Kidney tubule cell (primary cell): Measurements from ENCODE around the gene MUL1.
A peak's percentile ranks its signal among the peaks of the same experiment; 100 is the strongest.
"Not testable (repeated sequence)": the region's sequence is repeated elsewhere in the genome, so short reads cannot be mapped to it uniquely, and the experiment has no call there.

Source experiments
- DNase-seq: peaks from one replicate; pipeline ENCODE4 v3.0.0-alpha.2; 2018; ENCODE audit warnings: low spot score

Gene MUL1

DNA sequence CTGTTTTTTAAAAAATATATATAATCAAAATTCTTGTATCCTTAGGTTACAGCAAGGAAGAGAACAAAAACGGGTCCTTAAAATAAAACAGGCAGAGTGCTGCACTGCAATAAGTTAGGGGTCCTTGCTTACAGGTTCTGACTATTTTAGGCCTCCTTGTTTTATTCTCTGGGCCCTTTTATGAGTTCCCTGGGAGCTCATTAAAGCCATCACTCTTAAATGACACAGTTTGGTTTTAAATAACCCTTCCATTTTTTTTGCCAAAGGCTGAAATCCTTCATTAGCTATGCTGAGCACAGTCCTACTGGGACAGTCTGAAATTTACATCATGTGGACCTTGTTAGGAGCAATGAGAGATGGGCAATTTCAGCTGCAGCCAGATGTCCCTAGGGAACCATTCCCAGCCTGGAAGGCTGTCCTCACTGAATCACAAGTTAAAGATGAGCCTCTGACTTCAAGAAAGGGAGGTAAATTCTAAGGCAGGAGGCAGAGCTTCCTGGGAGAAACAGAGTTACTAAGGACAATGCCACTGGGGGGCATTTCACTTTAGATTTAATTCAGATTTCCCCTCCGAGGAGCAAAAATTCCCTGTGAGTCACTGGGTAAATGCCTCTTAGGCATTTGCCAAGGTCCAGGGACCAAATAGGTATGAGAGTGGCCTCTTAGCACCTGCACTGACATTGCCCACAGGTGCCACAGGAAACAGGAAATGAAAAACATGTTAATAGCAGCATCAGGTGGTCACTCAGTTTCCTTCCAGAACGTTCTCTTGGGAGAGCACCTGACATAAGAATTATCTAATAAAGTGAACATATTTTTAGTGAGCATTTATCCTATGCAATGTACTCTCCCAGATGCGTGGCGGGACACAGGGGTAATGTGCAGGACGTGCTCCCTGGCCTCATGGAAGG is 3.8 kb upstream of the MUL1 start:
- DNase-seq, result peak; percentile 78

DNA sequence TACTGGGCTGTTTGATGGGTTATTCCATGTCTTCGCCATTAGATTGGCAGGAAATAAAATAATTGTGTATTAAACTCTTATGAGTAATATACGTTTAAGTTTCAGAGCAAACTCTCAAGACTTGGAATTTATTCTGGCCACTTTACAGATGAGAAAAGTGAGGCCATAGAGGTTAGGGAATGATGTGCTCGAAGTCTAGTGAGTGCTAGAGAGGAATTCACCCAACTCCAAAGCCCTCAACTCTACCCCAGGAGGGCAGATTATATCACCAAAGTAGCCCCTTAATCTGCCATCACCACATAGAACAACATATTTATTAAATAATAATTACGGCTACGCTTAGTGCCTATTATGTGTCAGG is 440 bp upstream of the MUL1 start:
- DNase-seq, result no peak

- DNase-seq, result no peak
These were observed 745 bp downstream of the MUL1 start for GRCh38 chr1:20507248-20507563.

- DNase-seq, result no peak
These were observed 2.5 kb downstream of the MUL1 start for GRCh38 chr1:20505488-20505887.

GRCh38 chr1:20500716-20501115 is 7.2 kb downstream of the MUL1 start:
- no peak for DNase-seq

DNA sequence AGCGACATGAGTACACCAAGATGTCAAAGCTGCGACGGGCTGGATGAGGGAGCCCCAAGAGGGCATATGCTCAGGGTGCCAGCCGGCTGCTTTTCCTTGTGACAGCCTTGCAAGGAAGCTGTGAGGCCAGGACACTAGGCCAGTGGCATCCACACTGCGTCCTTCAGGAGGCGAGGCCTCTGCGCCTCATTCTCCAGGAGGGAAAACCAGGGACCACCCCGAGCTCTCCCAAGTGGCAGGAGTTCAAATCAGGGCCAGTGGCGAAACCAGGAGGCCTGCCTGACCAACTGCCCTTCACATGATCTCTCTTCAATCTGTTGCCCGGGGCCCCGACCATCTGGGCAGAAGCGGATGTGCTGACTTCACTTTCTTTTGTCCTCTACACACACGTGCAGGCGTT is 8.2 kb downstream of the MUL1 start:
- no peak for DNase-seq

DNA sequence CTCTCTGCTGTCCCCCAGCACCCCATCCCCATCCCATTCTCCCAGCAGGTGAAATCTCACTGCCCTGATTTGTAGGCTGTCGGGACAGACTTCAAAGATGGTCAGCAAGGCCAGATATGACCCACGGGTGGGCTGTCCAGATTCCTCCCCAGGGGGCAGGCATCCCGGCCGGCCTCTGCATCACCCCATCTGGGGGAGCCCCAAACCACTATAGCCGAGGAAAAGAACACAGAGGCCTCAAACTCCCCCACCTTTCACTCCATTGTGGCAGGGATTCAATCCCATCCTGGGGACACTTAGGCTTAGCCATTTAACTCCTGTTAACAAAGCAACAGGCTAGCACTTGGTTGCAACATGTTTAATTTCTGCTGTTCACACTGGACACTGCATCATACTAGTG is 8.8 kb downstream of the MUL1 start:
- DNase-seq, result no peak

DNA sequence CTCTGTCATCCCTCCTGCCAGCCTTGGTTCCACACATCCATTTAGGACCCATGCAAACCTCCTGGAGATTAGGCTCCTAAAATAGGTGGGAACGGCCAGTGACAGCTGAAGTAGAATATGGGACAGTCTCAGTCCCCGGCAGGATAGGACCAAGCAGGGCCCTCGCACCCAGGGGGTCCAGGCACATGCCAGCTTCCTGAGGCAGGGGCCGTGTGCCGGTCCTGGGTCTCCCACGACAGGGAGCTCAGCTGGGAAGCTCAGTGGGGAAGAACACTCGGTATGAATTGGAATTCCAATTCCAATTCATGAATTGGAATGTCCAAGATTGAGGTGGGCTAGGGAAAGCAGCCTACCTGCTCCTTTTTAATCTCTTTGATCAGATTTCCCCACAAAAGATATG is 9.8 kb downstream of the MUL1 start:
- DNase-seq, result no peak

DNA sequence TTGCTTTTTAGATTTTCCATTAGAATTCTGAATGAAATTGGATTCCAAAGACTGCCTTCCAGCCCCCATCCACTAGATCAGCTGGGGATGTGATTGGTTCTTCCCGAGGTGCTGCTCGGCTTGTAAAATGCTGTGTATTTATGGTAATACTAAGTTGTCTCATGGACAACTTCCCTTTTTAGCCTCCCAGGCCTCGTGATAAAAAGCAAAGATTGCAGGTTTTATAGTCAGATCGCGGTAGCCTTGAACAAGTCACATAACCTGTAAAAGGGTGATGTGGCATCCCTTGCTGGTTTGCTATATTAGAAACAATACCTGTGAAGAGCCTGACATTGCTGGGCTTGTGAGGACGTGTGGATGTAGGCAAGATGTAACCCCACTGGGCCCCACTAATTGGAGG is 10.4 kb downstream of the MUL1 start:
- DNase-seq, result no peak

DNA sequence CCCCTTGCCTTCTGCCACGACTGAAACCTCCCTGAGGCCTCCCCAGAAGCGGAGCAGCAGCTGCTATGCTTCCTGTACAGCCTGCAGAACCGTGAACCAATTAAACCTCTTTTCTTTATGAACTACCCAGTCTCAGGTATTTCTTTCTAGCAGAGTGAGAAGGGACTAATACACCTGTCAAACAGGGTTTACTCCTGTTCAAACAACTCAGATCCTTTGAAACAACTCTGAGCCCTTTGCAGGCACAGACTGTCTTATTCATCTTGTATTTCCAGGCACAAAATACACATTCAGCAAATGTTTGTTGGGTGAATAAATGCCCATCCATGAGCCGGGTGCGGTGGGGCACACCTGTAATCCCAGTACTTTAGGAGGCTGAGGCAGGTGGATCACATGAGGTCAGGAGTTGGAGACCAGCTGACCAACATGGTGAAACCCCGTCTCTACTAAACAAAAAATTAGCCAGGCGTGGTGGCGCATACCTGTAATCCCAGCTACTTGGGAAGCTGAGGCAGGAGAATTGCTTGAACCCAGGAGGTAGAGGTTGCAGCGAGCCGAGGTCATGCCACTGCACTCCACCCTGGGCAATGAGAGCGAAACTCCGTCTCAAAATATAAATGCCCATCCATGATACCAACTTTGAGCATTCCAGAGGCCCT is 11.1 kb downstream of the MUL1 start:
- not testable (repeated sequence) for DNase-seq

DNA sequence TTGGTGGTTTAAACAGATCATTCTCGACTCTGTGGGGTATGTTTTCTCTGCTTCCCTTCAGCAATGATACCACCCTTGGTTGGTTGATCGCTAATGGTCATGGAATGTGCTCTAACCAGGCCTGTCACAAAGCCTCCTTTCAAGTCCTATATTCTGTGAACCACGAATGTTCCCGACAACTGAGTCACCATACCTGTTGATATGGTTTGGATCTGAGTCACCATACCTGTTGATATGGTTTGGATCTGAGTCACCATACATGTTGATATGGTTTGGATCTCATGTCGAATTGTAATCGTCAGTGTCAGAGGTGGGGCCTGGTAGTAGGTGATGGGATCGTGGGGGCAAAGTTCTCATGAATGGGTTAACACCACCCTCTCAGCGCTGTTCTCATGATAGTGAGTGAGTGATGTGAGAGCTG is 11.7 kb downstream of the MUL1 start:
- DNase-seq, result peak; percentile 99

DNA sequence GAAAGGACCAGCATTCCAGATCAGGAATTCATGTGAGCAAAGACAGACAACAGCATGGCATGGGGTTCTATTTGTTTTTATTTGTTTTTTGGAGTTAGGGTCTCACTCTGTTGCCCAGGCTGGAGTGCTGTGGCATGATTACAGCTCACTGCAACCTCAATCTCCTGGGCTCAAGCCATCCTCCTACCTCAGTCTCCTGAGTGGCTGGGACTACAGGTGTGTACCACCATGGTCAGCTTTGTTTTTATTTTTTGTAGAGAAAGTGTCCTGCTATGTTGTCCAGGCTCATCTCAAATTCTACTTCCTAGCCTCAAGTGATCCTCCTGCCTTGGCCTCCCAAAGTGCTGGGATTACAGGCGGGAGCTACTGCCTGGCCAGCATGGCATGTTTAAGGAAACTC is 12.3 kb downstream of the MUL1 start:
- no peak for DNase-seq

GRCh38 chr1:20494609-20495311 is 13.2 kb downstream of the MUL1 start:
- DNase-seq, result peak; percentile 91

- peak; percentile 94 for DNase-seq
These were observed 13.9 kb downstream of the MUL1 start for GRCh38 chr1:20493839-20494608.

- DNase-seq, result no peak
These were observed 14.6 kb downstream of the MUL1 start for GRCh38 chr1:20493309-20493708.

DNA sequence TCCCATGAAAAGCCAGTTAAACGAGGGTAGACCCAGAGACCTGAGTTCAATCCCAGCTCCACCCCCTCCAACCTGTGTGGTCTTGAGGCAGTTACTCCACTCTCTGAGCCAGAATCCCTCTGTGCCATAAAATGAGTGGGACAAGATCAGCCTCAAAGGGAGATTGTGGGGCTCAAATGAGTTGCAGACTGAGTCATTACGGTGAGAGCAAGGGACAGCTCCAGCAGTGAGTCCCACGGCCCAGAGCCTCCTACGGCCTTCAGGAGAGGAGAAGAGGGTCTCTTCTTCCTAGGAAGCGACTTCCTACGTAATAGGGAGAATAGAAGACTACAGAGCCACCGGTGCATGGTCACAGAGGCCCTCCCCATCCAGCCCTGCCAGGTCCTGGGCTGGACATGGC is 15.2 kb downstream of the MUL1 start:
- DNase-seq, result no peak

DNA sequence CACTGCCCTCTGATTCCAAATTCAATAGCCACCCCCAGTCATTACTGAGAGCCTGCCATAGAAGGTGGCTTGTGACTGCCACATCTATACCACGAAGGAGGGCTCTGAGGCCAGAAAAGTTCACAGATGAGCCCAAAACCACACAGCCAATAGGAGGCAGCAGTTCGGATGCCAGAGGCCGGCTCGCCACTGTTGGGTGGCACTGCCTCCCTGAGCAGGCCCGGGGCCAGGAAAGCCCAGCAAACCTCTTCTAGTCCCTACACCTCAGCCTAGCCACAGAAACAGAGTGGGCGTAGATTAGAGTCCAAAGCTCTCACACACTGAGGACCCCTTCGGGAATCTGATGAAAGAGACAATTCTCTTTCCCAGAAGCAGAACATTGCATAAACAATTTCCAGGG is 16.1 kb downstream of the MUL1 start:
- DNase-seq, result no peak

DNA sequence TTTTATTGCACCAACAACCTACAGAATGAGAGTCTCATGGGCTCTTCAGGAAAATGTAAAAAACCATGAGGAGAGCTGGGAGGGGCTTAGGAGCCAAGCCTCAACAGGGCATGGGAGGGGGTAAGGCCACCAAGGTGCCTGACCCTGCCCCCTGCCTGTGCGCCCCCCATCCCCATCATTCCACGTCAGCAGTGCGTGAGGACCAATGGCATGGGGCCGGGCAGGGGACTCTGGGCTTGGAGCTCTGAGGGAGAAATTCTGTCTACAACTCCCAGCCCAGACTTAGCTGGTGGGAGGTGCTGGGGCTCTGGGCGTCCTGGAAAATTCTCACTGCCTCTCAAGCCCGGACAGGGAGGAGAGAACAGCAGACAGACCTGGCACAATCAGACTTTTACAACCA is 16.8 kb downstream of the MUL1 start:
- no peak for DNase-seq

DNA sequence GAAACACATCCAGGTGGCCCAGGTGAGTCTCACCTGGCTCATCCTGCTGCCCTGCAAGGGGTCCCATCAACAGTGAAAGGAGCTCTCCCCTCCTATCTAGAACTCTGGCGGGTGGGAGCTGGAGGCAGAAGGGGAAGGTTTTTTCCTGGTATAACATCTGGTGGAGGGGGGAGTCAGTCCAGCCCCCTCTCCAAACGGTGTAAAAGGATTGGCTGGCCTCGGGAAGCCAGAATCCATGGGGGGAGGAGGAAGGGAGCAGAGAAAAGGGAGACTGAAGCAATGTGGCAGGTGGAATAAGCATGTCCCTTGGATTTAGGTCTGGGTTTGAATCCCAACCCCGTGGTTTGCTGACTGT is 20.7 kb downstream of the MUL1 start:
- no peak for DNase-seq

DNA sequence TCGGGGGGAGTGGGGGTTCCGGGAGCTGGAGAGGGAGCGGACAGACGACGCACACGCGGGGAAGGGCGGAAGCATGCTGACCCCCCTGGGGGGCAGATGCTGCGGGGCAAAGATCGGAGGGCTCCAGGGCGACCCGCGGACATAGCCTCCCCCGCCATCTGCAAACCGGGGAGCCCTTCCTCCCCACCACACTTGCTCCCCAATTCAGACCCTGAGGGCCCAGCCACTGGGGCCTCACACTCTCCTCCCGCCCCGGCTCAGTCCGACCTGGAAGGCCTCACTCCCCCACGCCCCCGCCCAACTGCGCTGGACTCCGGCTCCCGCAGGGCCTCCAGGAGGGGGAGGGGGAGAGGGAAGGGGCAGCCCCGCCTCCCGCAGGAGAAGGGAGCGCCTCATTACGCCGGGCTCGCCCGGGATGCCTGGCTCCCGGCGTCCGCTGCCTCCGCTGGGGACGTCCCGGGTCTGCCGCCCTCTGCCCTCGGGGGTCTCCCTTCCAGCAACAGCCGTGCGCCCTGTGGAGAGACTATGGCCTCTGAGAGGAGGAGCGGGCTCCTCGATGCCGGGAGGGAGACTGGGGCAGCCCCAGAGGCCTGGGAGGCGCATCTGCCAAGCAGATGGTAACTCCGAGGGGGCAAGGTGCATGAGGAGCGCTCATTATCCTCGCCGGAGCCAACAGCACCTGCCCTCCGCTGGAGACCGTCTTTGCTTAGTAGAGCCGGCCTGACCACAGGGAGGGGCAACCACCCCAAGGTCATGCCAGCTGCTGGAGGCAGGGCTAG is 21.3 kb downstream of the MUL1 start:
- peak; percentile 56 for DNase-seq

DNA sequence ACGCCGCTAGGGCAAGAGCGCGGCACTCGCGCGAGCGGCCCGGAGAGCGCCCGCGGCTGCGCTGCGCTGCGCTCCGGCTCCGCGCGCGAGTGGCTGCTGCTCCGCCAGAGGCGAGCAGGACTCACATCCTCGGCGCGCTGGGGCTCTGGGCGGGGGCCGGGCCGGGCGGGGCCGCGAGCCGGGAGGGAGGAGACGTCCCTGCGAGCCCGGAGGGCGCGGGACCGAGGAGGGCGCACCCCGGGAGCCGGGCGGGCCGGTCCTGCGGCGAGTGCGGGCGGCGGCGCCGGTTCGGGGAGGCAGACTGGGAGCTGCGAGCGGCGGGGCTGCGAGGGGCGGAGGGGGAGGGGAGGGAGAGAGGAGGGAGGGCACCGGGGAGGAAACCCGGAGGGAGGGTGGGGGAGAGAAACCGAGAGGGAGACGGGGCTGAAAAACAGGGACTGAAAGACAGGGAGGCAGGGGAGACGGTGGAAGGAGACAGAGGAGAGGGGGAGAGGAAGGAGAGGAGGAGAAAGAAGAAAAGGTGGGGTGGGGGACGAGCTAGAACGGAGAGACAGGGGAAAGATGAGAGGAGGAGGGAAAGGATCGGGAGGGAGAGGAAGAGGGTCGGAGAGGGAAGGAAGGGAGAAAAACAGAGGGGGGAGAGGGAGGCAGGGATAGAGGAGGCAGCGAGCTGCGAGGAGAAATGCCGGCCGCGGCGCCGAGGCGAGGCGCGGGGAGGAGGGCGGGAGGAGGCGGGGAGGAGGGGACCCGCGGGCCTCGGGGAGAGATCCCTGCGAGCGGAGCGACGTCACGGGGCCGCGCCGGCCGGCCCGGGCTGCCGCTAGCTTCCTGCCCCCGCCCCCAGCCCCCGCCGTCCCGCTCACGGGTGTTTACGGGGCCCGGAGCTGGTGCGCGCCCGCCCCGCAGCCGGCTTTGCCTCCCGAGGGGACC is 22.2 kb downstream of the MUL1 start, which contains the start of gene CAMK2N1:
Gene CAMK2N1, minus strand, starts transcription at position 684 of the 930 bp plus-strand sequence. CDS start 831 bp downstream, outside the sequence.
- peak; percentile 75 for DNase-seq
